WTC11 (cell line): ENCODE data around the gene PHKG2. TPM values are rescaled to one million over a fixed set of nuclear protein-coding genes. Genes with fewer than 3 reads are reported as not detected.

ENCODE experiments used
- ARID4B ChIP-seq: sonication (generic); formaldehyde crosslinking; IDR thresholded peaks from 2 replicates; pipeline ENCODE4 v1.8.0; 2023; ENCODE audit warnings: missing genetic modification reagents, mild to moderate bottlenecking, borderline replicate concordance
- EMX1 ChIP-seq: fragments of 250-450 bp; sonication (Bioruptor Pico); IDR thresholded peaks from 2 replicates; pipeline ENCODE4 v1.8.0; 2021; ENCODE audit warnings: mild to moderate bottlenecking
- ERG ChIP-seq: fragments of 250-450 bp; sonication (Bioruptor Pico); IDR thresholded peaks from 2 replicates; pipeline ENCODE4 v1.8.0; 2021; ENCODE audit warnings: mild to moderate bottlenecking
- FOXJ3 ChIP-seq: sonication (generic); formaldehyde crosslinking; IDR thresholded peaks from 2 replicates; pipeline ENCODE4 v1.9.0; 2021; ENCODE audit warnings: missing genetic modification reagents, mild to moderate bottlenecking, borderline replicate concordance
- FOXK1 ChIP-seq: sonication (generic); formaldehyde crosslinking; IDR thresholded peaks from 2 replicates; pipeline ENCODE4 v1.8.0; 2022; ENCODE audit warnings: mild to moderate bottlenecking, moderate library complexity, missing genetic modification reagents
- FOXP4 ChIP-seq: sonication (generic); formaldehyde crosslinking; IDR thresholded peaks from 2 replicates; pipeline ENCODE4 v1.8.0; 2022; ENCODE audit warnings: mild to moderate bottlenecking, missing genetic modification reagents
- GABPB1 ChIP-seq: sonication (generic); formaldehyde crosslinking; IDR thresholded peaks from 2 replicates; pipeline ENCODE4 v1.8.1; 2023; ENCODE audit warnings: mild to moderate bottlenecking, missing genetic modification reagents
- GRHL2 ChIP-seq: fragments of 250-450 bp; sonication (Bioruptor Pico); IDR thresholded peaks from 2 replicates; pipeline ENCODE4 v1.8.0; 2022; ENCODE audit warnings: mild to moderate bottlenecking, moderate library complexity; ENCODE audit not compliant: insufficient replicate concordance, severe bottlenecking
- IRF1 ChIP-seq: sonication (generic); formaldehyde crosslinking; IDR thresholded peaks from 2 replicates; pipeline ENCODE4 v1.8.0; 2023; ENCODE audit warnings: missing genetic modification reagents
- KAT7 ChIP-seq: sonication (generic); formaldehyde crosslinking; IDR thresholded peaks from 2 replicates; pipeline ENCODE4 v1.8.1; 2023; ENCODE audit warnings: missing genetic modification reagents, mild to moderate bottlenecking, borderline replicate concordance
- MXD4 ChIP-seq: fragments of 250-450 bp; sonication (Bioruptor Pico); IDR thresholded peaks from 2 replicates; pipeline ENCODE4 v1.8.0; 2021; ENCODE audit warnings: mild to moderate bottlenecking, moderate library complexity, borderline replicate concordance
- NFATC4 ChIP-seq: fragments of 250-450 bp; sonication (Bioruptor Pico); IDR thresholded peaks from 2 replicates; pipeline ENCODE4 v1.9.0; 2021; ENCODE audit warnings: mild to moderate bottlenecking
- NR1H2 ChIP-seq: sonication (generic); formaldehyde crosslinking; IDR thresholded peaks from 2 replicates; pipeline ENCODE4 v1.9.0; 2021; ENCODE audit warnings: mild to moderate bottlenecking, moderate library complexity, missing genetic modification reagents
- PRDM15 ChIP-seq: sonication (generic); formaldehyde crosslinking; IDR thresholded peaks from 2 replicates; pipeline ENCODE4 v1.8.0; 2022; ENCODE audit warnings: missing genetic modification reagents
- PRRX2 ChIP-seq: fragments of 250-450 bp; sonication (Bioruptor Pico); IDR thresholded peaks from 2 replicates; pipeline ENCODE4 v1.8.0; 2021; ENCODE audit warnings: mild to moderate bottlenecking
- SMAD4 ChIP-seq: sonication (generic); formaldehyde crosslinking; IDR thresholded peaks from 2 replicates; pipeline ENCODE4 v1.8.0; 2022; ENCODE audit warnings: mild to moderate bottlenecking, missing genetic modification reagents
- TEAD1 ChIP-seq: sonication (generic); formaldehyde crosslinking; IDR thresholded peaks from 2 replicates; pipeline ENCODE4 v1.8.0; 2022; ENCODE audit warnings: mild to moderate bottlenecking, missing genetic modification reagents
- TEAD4 ChIP-seq: sonication (generic); formaldehyde crosslinking; IDR thresholded peaks from 2 replicates; pipeline ENCODE4 v1.8.0; 2022; ENCODE audit warnings: mild to moderate bottlenecking, missing genetic modification reagents
- USF1 ChIP-seq: sonication (generic); formaldehyde crosslinking; IDR thresholded peaks from 2 replicates; pipeline ENCODE4 v1.8.0; 2022; ENCODE audit warnings: mild to moderate bottlenecking, missing genetic modification reagents
- ZBTB21 ChIP-seq: sonication (generic); formaldehyde crosslinking; IDR thresholded peaks from 2 replicates; pipeline ENCODE4 v1.8.1; 2023; ENCODE audit warnings: mild to moderate bottlenecking, missing genetic modification reagents, borderline replicate concordance
- ZBTB43 ChIP-seq: sonication (generic); formaldehyde crosslinking; IDR thresholded peaks from 2 replicates; pipeline ENCODE4 v1.8.1; 2023; ENCODE audit warnings: mild to moderate bottlenecking, missing genetic modification reagents
- ZNF219 ChIP-seq: sonication (generic); formaldehyde crosslinking; IDR thresholded peaks from 2 replicates; pipeline ENCODE4 v1.8.0; 2023; ENCODE audit warnings: missing genetic modification reagents, mild to moderate bottlenecking, borderline replicate concordance
- ZNF512 ChIP-seq: sonication (generic); formaldehyde crosslinking; IDR thresholded peaks from 2 replicates; pipeline ENCODE4 v1.8.1; 2022; ENCODE audit warnings: missing genetic modification reagents, borderline replicate concordance
- total RNA-seq: library from RNA; stranded (reverse); gene quantifications from 3 replicates; pipeline ENCODE4 v1.2.3, GENCODE V29; 2021

The PHKG2 gene
- total RNA-seq, 1 experiment from 2014 or later: 50.5 TPM

- TF ChIP-seq FOXP4 (CRISPR knock-in tag) (no peak; the same call in 1 of the 2 replicates), ZNF512 (CRISPR knock-in tag) (no peak), SMAD4 (CRISPR knock-in tag) (no peak), KAT7 (CRISPR knock-in tag) (peak; percentile 85), GRHL2 (CRISPR knock-in tag) (no peak), ERG (no peak), NFATC4 (no peak), ZBTB21 (CRISPR knock-in tag) (no peak), TEAD4 (CRISPR knock-in tag) (no peak), NR1H2 (CRISPR knock-in tag) (no peak), GABPB1 (peak; percentile 82), ZBTB43 (CRISPR knock-in tag) (0 out of 2 replicates have a peak, but pooled peaks have one; percentile 32), PRRX2 (CRISPR knock-in tag) (no peak), PRDM15 (peak; percentile 45; the same call in 1 of the 2 replicates), IRF1 (CRISPR knock-in tag) (no peak), MXD4 (CRISPR knock-in tag) (no peak), EMX1 (no peak), USF1 (CRISPR knock-in tag) (peak; percentile 31; the same call in 1 of the 2 replicates), TEAD1 (peak; percentile 11; the same call in 1 of the 2 replicates), FOXK1 (CRISPR knock-in tag) (peak; percentile 47; the same call in 1 of the 2 replicates), FOXJ3 (CRISPR knock-in tag) (no peak), ZNF219 (CRISPR knock-in tag) (no peak), ARID4B (CRISPR knock-in tag) (no peak)
Observed at GRCh38 chr16:30786936-30787612, 38.8 kb downstream of the PHKG2 start, which contains the start of gene ZNF629 (continued).
